Measurements from ENCODE around the gene PPP2R5C.

Gene PPP2R5C

GRCh38 chr14:101819251-101819990 is 57.9 kb downstream of the PPP2R5C start:
- no peak for DNase-seq

GRCh38 chr14:101820283-101820798 is 58.8 kb downstream of the PPP2R5C start:
- no peak for DNase-seq

DNA sequence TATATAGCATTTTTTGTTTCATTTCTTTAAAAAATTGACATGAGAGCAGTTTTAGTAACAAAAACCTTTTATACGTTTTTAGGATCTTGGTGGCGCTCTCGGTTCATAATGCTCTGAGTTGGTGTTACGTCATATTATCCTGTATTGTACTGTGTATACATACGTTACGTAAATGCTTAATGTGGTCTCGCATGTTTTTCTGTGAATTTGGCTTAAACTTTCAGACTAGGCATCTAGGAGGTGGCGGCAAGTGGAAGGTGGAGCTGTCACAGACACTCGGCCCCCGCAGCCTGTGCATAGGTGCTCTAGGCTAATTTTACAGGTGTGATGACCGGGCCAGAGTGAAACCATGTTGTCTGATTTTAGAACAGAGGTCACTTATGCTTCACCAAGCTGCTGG is 60.0 kb downstream of the PPP2R5C start:
- no peak for DNase-seq

DNA sequence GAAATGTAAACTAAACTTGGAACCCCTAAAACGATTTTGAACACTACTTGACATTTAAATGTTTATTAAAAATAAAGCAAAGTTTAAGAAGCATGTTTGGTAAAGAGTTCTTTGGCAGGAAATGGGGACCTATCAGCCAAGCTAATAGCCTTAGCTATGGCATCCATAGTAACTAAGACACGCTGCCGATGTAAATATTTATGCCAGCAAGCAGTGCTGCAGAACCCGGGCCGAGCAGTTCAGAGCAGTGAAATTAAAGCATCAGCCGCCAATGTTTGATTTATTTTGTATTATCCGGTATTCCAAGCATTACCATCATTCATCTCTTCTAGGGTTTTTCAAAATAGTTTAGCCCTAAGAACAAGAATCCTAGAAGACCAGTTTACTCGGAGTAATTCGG is 61.6 kb downstream of the PPP2R5C start:
- DNase-seq, result peak; percentile 18

DNA sequence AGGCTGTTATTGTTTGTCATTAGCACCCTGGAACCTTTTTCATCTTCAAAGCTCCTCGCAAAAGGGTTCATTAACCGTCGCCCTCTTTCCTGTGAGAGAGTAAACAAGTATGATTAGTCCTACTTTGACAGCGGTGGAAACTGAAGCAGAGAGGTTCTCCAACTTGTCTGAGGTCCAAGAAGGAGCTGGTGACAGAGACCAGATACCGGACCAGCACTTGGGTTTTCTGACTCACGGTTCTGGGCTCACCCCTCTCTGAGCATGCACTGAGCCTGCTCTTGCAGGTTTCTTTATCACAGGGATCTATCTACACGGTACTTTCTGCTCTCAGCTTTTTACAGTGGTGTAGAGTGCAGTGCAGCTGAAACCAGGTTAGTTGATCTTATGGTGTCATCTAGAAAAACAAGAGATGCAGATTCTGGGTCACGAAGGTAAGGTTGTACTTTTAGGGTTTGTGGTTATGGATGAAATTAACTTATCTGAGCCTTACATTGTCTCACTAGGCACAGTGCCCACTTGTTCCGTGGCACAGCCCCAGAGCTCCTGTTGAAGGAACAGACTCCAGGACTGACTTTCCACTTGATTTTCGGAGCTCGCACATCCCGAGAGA is 62.1 kb downstream of the PPP2R5C start:
- no peak for DNase-seq

DNA sequence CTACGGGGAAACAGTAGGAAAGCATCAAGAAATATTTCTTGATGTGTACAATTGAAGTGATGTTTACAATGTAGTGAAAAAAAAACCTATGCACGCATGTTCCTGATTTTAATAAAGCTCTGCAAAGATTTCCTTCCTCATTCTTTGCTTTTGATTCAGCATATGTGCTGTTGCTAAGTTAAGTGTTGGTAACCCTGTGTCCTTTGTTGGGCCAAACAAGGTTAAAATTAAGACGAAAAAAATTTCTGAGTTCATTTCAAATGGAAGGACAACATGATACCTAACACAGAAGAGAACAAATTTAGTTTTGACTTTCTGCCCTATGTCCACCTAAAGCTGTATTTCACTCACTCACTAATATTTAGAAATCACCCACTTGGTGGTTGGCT is 62.8 kb downstream of the PPP2R5C start:
- no peak for DNase-seq

DNA sequence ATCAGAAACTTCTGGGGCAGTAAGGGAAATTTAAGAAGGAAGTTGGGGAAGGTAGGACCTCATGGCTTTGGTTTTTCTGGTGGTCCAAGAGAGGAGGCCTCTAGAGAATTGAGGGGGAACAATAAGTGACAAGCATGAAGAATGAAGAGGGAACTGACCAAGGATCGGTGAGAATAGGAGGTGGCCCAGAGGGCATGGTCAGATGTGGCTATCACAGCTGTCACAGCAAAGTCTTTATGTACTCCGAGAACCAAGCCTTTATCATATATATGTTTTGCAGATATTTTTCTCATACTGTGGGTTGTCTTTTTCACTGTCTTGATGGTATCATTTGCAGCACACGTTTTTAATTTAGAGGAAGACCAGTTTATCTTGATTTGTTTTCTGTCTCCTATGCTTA is 64.3 kb downstream of the PPP2R5C start:
- DNase-seq, result no peak

GRCh38 chr14:101826351-101826750 is 64.8 kb downstream of the PPP2R5C start:
- no peak for DNase-seq

DNA sequence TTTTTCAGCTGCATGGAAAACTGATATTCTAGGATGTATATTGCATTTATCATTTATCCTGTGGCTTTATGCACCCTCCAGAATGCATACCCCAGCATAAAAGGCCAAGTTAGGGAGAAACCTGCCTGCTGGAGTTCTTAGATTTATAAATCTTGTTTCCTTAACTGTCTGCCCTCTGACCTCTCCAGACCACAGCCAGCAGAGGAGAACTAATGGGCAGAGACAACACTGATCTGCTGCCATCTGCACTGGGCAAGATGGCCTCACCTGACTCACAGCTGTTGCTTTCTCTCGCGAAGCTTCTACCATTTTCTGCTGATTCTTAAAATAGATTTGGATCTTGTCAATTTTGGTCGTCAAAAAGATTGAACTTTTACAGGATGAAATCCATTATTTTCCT is 65.8 kb downstream of the PPP2R5C start:
- no peak for DNase-seq

GRCh38 chr14:101828046-101828445 is 66.5 kb downstream of the PPP2R5C start:
- no peak for DNase-seq

DNA sequence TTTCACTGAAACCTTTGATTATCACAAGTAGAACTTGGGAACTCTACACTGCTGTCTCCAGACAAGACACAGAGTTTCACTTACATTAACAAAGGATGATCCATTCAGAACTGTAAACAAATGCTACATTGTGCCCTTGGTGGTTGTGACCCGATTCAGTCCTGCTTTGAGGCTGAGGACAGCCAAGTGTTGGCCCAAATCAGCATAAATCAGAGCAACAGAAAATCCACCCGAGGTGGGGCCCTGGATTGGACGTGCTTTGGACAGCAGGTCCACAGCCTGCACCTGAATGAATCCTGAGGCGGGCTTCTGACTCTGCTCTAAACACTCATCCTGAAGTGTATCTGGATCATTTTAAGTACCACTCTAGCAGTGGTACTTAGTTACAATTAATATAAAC is 68.8 kb downstream of the PPP2R5C start:
- DNase-seq, result no peak

GRCh38 chr14:101833045-101833444 is 71.5 kb downstream of the PPP2R5C start:
- no peak for DNase-seq

DNA sequence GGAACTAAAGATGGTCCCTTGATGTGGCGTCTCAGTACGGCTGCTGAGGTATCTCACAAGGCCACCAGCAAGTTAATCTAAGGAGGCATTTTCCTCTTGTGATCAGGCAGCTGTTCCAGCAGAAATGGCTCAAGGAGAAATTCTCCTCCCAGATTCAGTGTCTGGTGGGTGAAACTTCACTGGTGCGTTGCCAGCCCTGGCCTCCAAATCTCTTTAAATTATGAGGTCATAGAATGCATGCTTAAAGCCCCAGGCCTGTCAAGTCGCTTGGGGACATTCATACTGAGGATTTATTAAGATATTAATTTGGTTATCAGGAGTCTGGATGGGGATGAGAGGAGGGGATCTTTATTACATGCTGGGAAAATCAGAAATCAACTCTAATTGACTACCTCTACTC is 72.9 kb downstream of the PPP2R5C start:
- DNase-seq, result no peak

DNA sequence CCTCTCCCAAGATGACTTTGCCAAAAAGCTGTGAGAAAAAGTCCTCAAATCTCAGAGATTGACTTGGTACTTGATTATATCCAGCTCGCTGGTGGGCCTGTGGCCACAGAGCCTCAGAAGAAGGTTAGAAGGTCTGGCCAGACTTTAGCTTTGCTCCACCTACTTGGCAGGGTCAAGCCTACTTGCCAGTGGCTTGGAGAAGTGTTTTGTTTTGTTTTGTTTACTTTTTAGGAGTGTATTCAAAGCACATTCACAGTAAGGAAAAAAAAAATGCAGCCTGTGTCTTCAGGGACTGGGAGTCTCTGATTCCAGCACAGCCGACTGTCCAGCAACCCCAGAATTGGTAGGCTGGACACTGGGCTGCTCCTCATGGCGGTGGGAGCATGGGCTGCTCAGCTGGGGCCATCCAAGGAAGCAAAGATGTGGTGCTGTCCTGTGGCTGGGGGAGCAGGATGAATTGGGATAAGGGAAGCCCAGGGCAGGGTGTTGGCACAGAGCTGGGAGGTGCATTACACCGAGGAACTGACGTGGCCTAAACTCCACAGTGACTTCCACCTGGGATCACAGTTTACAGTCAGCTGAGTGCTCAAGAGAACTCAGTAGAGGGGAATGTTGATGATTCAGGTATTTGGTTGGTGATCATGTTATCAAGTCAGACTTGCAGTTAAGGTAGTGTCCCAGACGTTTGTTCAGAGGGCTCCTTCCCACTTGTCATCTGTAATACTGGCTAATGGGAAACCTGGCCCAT is 73.5 kb downstream of the PPP2R5C start:
- no peak for DNase-seq

DNA sequence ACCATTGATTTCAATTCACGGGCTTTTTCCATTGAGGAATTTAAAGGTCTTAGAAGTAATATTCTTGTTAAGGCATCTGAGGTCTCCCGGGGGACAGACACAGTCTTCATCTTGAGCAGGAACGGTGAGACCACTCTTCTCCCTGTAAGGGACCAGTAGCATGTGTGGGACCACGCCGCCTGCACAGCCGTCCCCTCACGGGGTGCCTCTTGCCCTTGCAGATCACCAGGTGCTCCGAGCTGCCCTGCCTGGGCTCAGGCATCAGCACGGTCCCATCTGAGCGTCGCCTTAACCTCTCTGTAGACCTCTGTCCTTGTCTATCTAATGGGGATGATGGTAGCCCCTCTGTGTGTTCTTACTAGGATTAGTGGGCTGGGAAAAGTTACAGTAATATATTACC is 74.1 kb downstream of the PPP2R5C start:
- no peak for DNase-seq

- DNase-seq, result no peak
Measured at GRCh38 chr14:101836135-101836534, 74.6 kb downstream of the PPP2R5C start.

- DNase-seq, result no peak
Measured at GRCh38 chr14:101838476-101838875, 77.0 kb downstream of the PPP2R5C start.

- DNase-seq, result no peak
Measured at GRCh38 chr14:101839236-101839635, 77.7 kb downstream of the PPP2R5C start.

GRCh38 chr14:101839661-101840060 is 78.2 kb downstream of the PPP2R5C start:
- DNase-seq, result no peak

DNA sequence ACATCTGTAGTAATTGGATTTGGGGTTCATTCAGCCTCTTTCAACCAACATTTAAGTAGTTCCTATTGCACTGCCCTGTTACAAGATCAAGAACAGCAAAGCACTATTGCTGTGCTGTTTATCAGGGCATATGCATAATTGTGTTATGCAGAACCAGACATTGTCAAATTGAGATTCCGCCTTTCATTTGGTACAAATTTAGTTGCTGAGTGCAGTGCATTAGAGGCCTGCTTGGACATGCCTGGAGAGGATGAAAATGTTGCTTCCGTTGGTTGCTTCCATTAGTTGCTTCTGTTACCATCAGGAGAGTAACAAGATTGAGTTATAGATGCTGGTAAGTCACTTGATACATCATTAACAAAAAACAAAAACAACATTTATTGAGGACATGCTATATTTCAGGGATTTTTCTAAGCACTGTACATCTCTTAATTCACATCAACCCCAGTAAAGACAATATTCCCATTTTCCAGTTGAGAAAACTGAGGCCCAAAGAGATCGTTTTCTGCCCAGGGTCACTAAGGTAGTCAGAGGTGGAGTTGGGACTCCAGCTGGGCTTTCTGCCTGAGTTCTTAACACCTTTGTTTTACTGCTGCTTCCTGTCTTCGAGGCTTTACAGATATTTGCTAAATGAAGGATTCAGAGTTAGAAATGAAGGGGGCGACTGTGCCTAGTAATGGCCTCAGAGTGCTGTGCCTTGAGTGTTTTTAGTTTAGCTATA is 79.3 kb downstream of the PPP2R5C start:
- no peak for DNase-seq

GRCh38 chr14:101843038-101843437 is 81.5 kb downstream of the PPP2R5C start:
- DNase-seq, result no peak

GRCh38 chr14:101843665-101844064 is 82.2 kb downstream of the PPP2R5C start:
- DNase-seq, result no peak

- DNase-seq, result no peak
Measured at GRCh38 chr14:101844219-101844618, 82.7 kb downstream of the PPP2R5C start.

Measured in NCI-H1417 treated with DMSO at 0.1 percent for 48 hours (cell line).